ENCODE measurements around the gene WNT3A.
"Not testable (repeated sequence)": the region's sequence is repeated elsewhere in the genome, so short reads cannot be mapped to it uniquely, and the experiment has no call there.

Gene WNT3A

GRCh38 chr1:228013131-228013934 lies 6.5 kb downstream of the WNT3A start:
- DNase-seq: no peak

- DNase-seq: no peak
These were observed 7.4 kb downstream of the WNT3A start for GRCh38 chr1:228013935-228014930.

DNA sequence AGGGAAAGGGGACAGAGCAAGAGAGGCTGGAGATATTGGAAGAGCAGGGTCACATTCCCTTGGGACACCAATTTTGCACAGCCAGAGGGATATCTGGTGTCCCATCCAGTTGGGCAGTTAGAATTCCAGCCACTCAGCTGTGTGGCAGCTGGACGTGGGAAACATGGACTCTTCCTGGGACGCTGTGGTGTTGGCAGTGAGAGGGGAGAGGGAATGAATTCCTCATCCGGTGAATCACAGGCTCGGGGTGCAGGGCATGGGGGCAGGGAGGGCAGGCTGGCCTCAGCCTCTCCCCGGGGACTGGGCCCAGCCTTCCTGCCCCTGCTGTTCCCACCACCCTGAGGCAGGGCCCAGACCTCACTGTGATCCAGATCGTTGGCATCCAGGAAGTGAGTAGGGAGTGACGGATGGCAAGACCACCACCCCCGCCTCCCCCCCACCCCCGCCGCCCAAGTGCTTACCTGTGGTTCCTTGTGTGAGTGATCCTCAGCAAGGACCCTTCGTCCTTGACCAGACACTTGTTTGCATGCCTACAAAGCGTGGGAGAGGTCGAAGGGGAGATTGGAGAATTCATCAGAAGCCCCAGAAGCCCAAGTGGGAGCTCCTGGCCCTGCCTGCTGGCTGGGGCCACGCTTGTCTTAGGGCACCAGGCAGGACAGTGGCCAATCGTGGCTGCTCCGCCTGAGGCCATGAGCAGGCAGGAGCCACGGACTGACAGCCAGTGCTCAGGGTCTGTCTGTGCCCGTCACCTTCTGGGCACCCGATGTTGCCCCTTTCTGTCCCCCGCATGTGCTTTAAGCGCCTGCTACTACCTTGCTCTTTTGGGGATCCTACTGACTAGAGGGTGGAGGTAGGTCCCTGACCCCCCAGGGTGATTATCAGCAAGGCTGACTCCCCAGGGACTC lies 8.7 kb downstream of the WNT3A start:
- no peak for DNase-seq

GRCh38 chr1:228016181-228016510 lies 9.3 kb downstream of the WNT3A start:
- no peak for DNase-seq

- DNase-seq: no peak
These were observed 10.0 kb downstream of the WNT3A start for GRCh38 chr1:228016653-228017355.

GRCh38 chr1:228017356-228018124 lies 10.7 kb downstream of the WNT3A start:
- no peak for DNase-seq

DNA sequence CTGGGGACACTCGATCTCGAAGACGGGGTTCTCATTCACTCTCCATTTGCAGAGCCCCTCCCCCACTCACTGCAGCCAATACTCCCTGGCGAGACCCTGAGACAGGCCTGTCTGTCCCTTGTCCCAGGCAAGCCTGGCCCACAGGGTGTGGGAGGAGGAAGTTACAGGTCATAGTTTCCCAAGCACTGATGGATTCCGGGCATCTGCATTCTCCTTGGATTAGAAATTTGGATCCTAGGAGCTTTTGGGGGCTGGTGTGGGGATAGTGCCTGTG lies 11.3 kb downstream of the WNT3A start:
- DNase-seq: no peak

- no peak for DNase-seq
These were observed 12.3 kb downstream of the WNT3A start for GRCh38 chr1:228018961-228019721.

DNA sequence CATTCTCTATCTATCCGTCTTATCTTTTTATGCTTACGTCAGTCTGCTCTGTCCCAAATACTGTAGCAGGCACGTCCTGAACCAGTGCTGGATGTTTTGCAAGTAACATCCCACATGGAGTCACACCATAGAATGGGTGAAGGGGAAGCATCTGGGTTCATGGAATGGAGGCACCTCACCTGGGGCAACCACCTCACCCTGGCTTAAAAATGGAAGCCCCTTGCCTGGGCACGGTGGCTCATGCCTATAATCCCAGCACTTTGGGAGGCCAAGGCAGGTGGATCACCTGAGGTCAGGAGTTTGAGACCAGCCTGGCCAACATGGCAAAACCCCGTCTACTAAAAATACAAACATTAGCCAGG lies 12.9 kb downstream of the WNT3A start:
- not testable (repeated sequence) for DNase-seq

DNA sequence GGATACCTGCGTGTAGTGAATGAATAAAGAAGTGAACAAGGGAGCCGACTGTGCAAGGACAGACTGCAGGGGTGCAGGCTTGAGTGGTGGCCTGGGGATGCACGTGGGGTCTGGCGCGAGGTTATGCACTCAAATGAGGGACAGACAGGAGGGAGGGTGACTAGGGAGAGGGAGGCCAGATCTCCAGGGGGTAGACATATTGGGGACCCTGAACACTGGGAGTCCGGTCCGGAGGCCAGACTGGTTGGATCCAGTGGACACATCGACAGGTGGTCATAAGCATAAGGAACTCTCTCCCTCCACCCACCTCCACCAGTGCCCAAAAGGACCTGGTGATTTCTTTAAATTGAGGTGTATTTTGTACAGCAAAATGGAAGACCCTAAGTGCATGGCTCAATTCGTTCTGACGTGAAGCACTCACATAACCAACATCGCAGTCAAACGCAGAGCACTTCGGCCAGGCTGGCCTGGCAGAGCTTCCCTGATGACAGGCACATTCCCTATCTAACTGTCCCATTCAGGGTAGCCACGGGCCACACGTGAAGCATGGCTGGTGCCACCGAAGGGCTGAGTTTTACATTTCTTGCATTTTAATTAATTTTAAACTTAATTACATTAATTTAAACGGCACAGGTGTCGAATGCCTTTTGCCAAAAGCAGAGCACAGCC lies 14.0 kb downstream of the WNT3A start:
- no peak for DNase-seq

- no peak for DNase-seq
These were observed 14.7 kb downstream of the WNT3A start for GRCh38 chr1:228021355-228022030.

- no peak for DNase-seq
These were observed 15.9 kb downstream of the WNT3A start for GRCh38 chr1:228022571-228023293.

- DNase-seq: no peak
These were observed 16.5 kb downstream of the WNT3A start for GRCh38 chr1:228023294-228023639.

GRCh38 chr1:228029281-228029680 lies 22.5 kb downstream of the WNT3A start:
- DNase-seq: no peak

DNA sequence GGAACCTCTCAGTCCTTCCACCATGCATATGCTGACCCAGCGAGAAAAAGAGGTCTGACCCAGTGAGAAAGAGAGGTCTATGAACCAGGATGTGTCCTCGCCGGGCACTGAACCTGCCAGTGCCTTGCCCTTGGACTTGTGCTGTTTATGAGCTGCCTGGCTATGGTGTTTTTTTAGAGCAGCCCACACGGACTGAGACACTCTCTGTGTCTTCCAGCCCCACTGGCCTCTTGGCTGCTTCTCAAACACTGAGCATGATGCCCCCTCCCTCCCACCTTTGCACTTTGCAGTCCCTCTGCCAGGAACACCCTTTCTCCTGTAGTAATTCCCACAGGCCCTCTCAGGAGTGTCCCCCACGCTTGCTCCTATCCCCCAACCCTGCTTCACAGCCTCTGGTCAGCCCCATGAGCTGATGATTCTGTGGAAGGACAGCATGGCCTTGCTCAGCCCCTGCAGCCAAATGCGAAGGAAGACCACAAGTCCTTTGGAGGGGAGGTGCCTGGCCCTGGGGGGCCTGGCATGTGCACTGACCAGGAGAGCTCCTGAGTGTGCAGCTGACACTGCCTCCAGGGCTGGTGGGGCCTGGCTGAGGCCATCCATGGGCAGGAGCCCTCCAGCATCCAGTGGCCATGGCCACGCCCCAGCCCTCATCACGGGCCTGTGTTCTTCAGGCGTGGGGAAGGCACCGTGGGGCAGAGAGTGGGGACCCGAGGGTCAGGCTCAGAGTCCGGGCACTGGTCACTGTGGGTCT lies 23.8 kb downstream of the WNT3A start:
- DNase-seq: no peak

DNA sequence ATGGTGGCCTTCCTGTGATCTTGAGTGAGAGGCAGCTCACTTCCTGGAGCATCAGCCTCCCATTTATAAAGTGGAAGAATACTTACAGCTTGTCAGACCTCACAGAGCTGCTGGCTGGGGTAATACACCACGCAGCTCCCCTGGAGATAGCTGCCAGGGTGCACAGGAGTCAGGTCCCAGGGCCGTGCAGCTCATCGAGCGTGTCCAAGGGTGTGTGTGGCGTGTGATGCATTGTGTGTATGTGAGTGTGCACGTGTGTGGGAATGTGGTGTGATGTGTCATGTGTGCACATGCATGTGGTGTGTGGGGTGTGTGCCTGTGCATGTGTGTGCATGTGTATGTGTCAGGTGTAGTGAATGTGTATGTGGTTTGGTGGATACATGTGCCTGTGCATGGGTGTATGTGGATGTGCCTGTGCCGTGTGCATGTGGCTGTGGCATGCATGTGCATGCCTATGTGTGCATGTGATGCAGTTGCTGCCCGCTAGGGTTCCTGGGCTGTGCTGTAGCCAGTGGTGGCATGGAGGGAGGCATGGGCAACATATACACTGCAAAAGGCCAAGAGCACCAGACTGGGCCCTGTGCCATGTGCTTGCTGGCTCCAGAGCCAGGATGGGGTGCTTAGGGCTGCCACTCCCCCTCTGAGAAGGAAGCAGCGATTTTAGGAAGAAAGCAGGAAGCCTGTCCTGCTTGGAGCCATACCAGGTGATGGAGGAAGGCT lies 24.6 kb downstream of the WNT3A start:
- no peak for DNase-seq

GRCh38 chr1:228032041-228032440 lies 25.2 kb downstream of the WNT3A start:
- no peak for DNase-seq

- no peak for DNase-seq
These were observed 26.6 kb downstream of the WNT3A start for GRCh38 chr1:228033376-228033775.
